GM23338 (cell line): ENCODE data around the gene GRIA4. TPM values are rescaled to one million over a fixed set of nuclear protein-coding genes. Genes with fewer than 3 reads are reported as not detected.

ENCODE experiments used
- ATAC-seq: fragments of 200-7000 bp; cut with Tn5 transposase; 3 replicates; pipeline ENCODE4 v1.9.1; 2020
- DNase-seq: peaks from one replicate; pipeline ENCODE4 v3.0.0-alpha.2; 2015; ENCODE audit warnings: low spot score
- H2AFZ ChIP-seq: fragments of 200-600 bp; sonication (generic); 2 replicates; pipeline ENCODE4 v1.8.0; 2016; ENCODE audit warnings: antibody characterized with exemption, mild to moderate bottlenecking, moderate library complexity
- H3F3A ChIP-seq: fragments of 200-600 bp; sonication (generic); replicated peaks from 2 replicates; pipeline ENCODE4 v1.8.0; 2017; ENCODE audit warnings: antibody characterized with exemption, mixed run types, low read depth
- H3K27ac ChIP-seq: fragments of 200-600 bp; sonication (generic); 2 replicates; pipeline ENCODE4 v1.6.1; 2016; ENCODE audit warnings: low read depth
- H3K27me3 ChIP-seq: fragments of 200-600 bp; sonication (generic); 2 replicates; pipeline ENCODE4 v1.8.0; 2016; ENCODE audit warnings: mild to moderate bottlenecking, mixed run types, moderate library complexity; ENCODE audit not compliant: insufficient read depth
- H3K36me3 ChIP-seq: fragments of 200-600 bp; sonication (generic); 2 replicates; pipeline ENCODE4 v1.8.0; 2016; ENCODE audit warnings: mild to moderate bottlenecking; ENCODE audit not compliant: insufficient read depth
- H3K4me1 ChIP-seq: fragments of 200-600 bp; sonication (generic); 2 replicates; pipeline ENCODE4 v1.8.0; 2016; ENCODE audit warnings: mild to moderate bottlenecking, moderate library complexity; ENCODE audit not compliant: insufficient read depth
- H3K4me2 ChIP-seq: fragments of 200-600 bp; sonication (generic); 2 replicates; pipeline ENCODE4 v1.7.1; 2017; ENCODE audit warnings: mixed run types
- H3K4me3 ChIP-seq: fragments of 200-600 bp; sonication (generic); 2 replicates; pipeline ENCODE4 v1.6.1; 2016; ENCODE audit warnings: mixed run types
- H3K79me2 ChIP-seq: fragments of 200-600 bp; sonication (generic); replicated peaks from 2 replicates; pipeline ENCODE4 v1.8.0; 2017; ENCODE audit warnings: mild to moderate bottlenecking; ENCODE audit not compliant: insufficient read depth
- H3K9me2 ChIP-seq: fragments of 200-600 bp; sonication (generic); 2 replicates; pipeline ENCODE4 v1.8.0; 2017; ENCODE audit not compliant: insufficient read depth
- H4K20me1 ChIP-seq: fragments of 200-600 bp; sonication (generic); replicated peaks from 2 replicates; pipeline ENCODE4 v1.8.0; 2017; ENCODE audit warnings: mild to moderate bottlenecking; ENCODE audit not compliant: insufficient read depth
- H3K27ac Mint-ChIP-seq: 2 replicates; pipeline ENCODE4 v1.8.0; 2020; ENCODE audit warnings: inconsistent platforms, mild to moderate bottlenecking, moderate library complexity, mixed read lengths
- H3K27me3 Mint-ChIP-seq: 3 replicates; pipeline ENCODE4 v1.8.0; 2022; ENCODE audit warnings: low read depth, mild to moderate bottlenecking, moderate library complexity, mixed read lengths, inconsistent platforms; ENCODE audit not compliant: insufficient read depth, poor library complexity
- H3K36me3 Mint-ChIP-seq: 3 replicates; pipeline ENCODE4 v1.8.0; 2021; ENCODE audit warnings: low read depth, mild to moderate bottlenecking, inconsistent platforms, moderate library complexity, mixed read lengths
- H3K4me1 Mint-ChIP-seq: 3 replicates; pipeline ENCODE4 v1.8.0; 2020; ENCODE audit warnings: mild to moderate bottlenecking, inconsistent platforms, mixed read lengths
- H3K4me3 Mint-ChIP-seq: 3 replicates; pipeline ENCODE4 v1.8.0; 2021; ENCODE audit warnings: moderate library complexity, mild to moderate bottlenecking, inconsistent platforms, mixed read lengths
- H3K9me3 Mint-ChIP-seq: 3 replicates; pipeline ENCODE4 v1.8.0; 2020; ENCODE audit warnings: moderate library complexity, mild to moderate bottlenecking, inconsistent platforms, mixed read lengths
- CREB1 ChIP-seq: fragments of 250-450 bp; sonication (Bioruptor Pico); IDR thresholded peaks from 2 replicates; pipeline ENCODE4 v1.5.0; 2020; ENCODE audit warnings: low read depth, mild to moderate bottlenecking, moderate library complexity
- CTCF ChIP-seq, 2 experiments: fragments of 200-600 bp in 1 of 2; sonication (generic) in 1 of 2; conservative IDR thresholded peaks; 2 replicates each; pipeline versions ENCODE4 v1.5.1 to v1.6.1; 2016 to 2017; ENCODE audit warnings: antibody characterized with exemption in 2 of 2, low read depth in 2 of 2, mild to moderate bottlenecking in 2 of 2, moderate library complexity in 1 of 2
- ETS1 ChIP-seq: IDR thresholded peaks from 2 replicates; pipeline ENCODE4 v1.6.1; 2016; ENCODE audit warnings: antibody characterized with exemption
- EZH2 ChIP-seq: fragments of 200-600 bp; sonication (generic); IDR thresholded peaks from one replicate; pipeline ENCODE4 v1.8.0; 2017; ENCODE audit warnings: antibody characterized with exemption, mild to moderate bottlenecking, low read depth; ENCODE audit not compliant: unreplicated experiment
- EZH2phosphoT487 ChIP-seq: fragments of 200-600 bp; sonication (generic); IDR thresholded peaks from one replicate; pipeline ENCODE4 v1.8.1; 2018; ENCODE audit warnings: antibody characterized with exemption; ENCODE audit not compliant: unreplicated experiment
- NANOG ChIP-seq: IDR thresholded peaks from 2 replicates; pipeline ENCODE4 v1.6.1; 2016; ENCODE audit warnings: antibody characterized with exemption, borderline replicate concordance
- POLR2AphosphoS5 ChIP-seq: IDR thresholded peaks from 2 replicates; pipeline ENCODE4 v1.6.1; 2016; ENCODE audit warnings: antibody characterized with exemption, low read depth
- STAT1 ChIP-seq: IDR thresholded peaks from one replicate; pipeline ENCODE4 v1.6.1; 2016; ENCODE audit warnings: antibody characterized with exemption; ENCODE audit not compliant: unreplicated experiment
- ZNF114 ChIP-seq: fragments of 250-450 bp; sonication (Bioruptor Pico); IDR thresholded peaks from 2 replicates; pipeline ENCODE4 v1.5.0; 2020; ENCODE audit warnings: mild to moderate bottlenecking, moderate library complexity
- ZNF462 ChIP-seq: fragments of 250-450 bp; sonication (Bioruptor Pico); IDR thresholded peaks from 2 replicates; pipeline ENCODE4 v1.5.0; 2020; ENCODE audit warnings: mild to moderate bottlenecking, moderate library complexity
- polyA plus RNA-seq: library from polyadenylated mRNA; unstranded; fragments of >200 nt; fragmentation: Nextera tagmentation; extraction: Ambion mirVana; gene quantifications from 2 replicates; pipeline ENCODE4 v1.2.1, GENCODE V29; 2016
- total RNA-seq: library from RNA; depleted of rRNA; stranded (reverse); fragments of >200 nt; shearing (Covaris generic); gene quantifications from 2 replicates; pipeline ENCODE4 v1.2.3, GENCODE V29; 2014

Gene GRIA4
- total and polyA plus RNA-seq, 2 experiments from 2014 or later, result 17.8 to 71.1 TPM

GRCh38 chr11:105986554-105986953 lies 376.7 kb downstream of the GRIA4 start (continued):
- no peak for TF ChIP-seq ZNF114 (CRISPR knock-in tag)
- no peak for TF ChIP-seq EZH2
- TF ChIP-seq NANOG, result no peak
- TF ChIP-seq CTCF (conservative IDR thresholded peaks at IDR 0.05; ENCODE audit: low read depth in 2 of 2), result no peak

- H3K79me2 ChIP-seq, result no peaks in the 10 kb centered on the region
- H3K36me3 Mint-ChIP-seq, result peaks cover 3% of the 10 kb centered on the region; the same call in 2 of the 3 replicates
These were observed 378.3 kb downstream of the GRIA4 start for GRCh38 chr11:105988197-105988596.

More at GRCh38 chr11:105988197-105988596, 378.3 kb downstream of the GRIA4 start:
- Histone ChIP-seq H3K9me2 (no peaks in the 10 kb centered on the region), H3K27me3 (no peaks in the 10 kb centered on the region), H4K20me1 (no peaks in the 10 kb centered on the region), H3K4me2 (no peak overlapping the region), H3K4me1 (peaks cover 15% of the 10 kb centered on the region), H3K4me3 (no peak overlapping the region), H3F3A (no peaks in the 10 kb centered on the region), H3K36me3 (no peaks in the 10 kb centered on the region), H3K27ac (no peak overlapping the region), H2AFZ (no peak overlapping the region)
- DNase-seq (no peak), ATAC-seq (no peak)
- H3K27ac Mint-ChIP-seq, result no peak overlapping the region
- H3K9me3 Mint-ChIP-seq, result no peaks in the 10 kb centered on the region
- no peaks in the 10 kb centered on the region for H3K27me3 Mint-ChIP-seq
- H3K4me1 Mint-ChIP-seq, result peaks cover 16% of the 10 kb centered on the region
- H3K4me3 Mint-ChIP-seq, result no peak overlapping the region
- TF ChIP-seq CREB1 (CRISPR knock-in tag), result no peak
- no peak for TF ChIP-seq EZH2phosphoT487
- TF ChIP-seq ETS1, result no peak
- no peak for TF ChIP-seq EZH2
- TF ChIP-seq ZNF462, result no peak
- TF ChIP-seq POLR2AphosphoS5, result no peak
- TF ChIP-seq ZNF114 (CRISPR knock-in tag), result no peak
- TF ChIP-seq STAT1, result no peak
- no peak for TF ChIP-seq CTCF (conservative IDR thresholded peaks at IDR 0.05; ENCODE audit: low read depth in 2 of 2)
- TF ChIP-seq NANOG, result no peak
